ENCODE results near the gene PRRC2C. TPM values are rescaled to one million over a fixed set of nuclear protein-coding genes. Genes with fewer than 3 reads are reported as not detected.

The PRRC2C gene
- polyA plus RNA-seq, 1 of the 3 experiments (the other 2 are of a cell fraction): 39.9 TPM

- no peaks in the 10 kb centered on the region for H3K79me2 ChIP-seq (ENCODE audit: insufficient read depth)
- CTCF ChIA-PET: interaction anchor here (1.0 to 2.4 kb wide), 3 partner anchors 10 to 166 kb away, joined by 3 to 14 read pairs (median 3); no protein-coding TSS in a partner anchor
- POLR2A ChIA-PET: no interaction called here
Measured at GRCh38 chr1:171635661-171636060, 150.3 kb downstream of the PRRC2C start.

GRCh38 chr1:171636141-171636540 is 150.8 kb downstream of the PRRC2C start:
- H3K9ac ChIP-seq: no peak overlapping the region
- no peak overlapping the region for H2AFZ ChIP-seq (ENCODE audit: low read depth)
- H3K27me3 ChIP-seq (ENCODE audit: insufficient read depth): peaks cover 16% of the 10 kb centered on the region; the same call in 1 of the 2 replicates
- ChIA-PET CTCF (interaction anchor here (1.6 to 2.4 kb wide), 2 partner anchors 9 to 80 kb away, joined by 3 to 14 read pairs; no protein-coding TSS in a partner anchor), POLR2A (no interaction called here)
- WGBS (ENCODE audit: low lambda C conversion rate): 63% methylated on average over 7 of the region's 11 CpGs
- H3K27ac ChIP-seq (ENCODE audit: low read depth in 2 of 2, low read length in 1 of 2): no peak overlapping the region
- no peaks in the 10 kb centered on the region for H4K20me1 ChIP-seq (ENCODE audit: insufficient read depth)
- no peaks in the 10 kb centered on the region for H3K36me3 ChIP-seq (replicated peaks in 1 of 2; ENCODE audit: control insufficient read depth in 1 of 2, insufficient read depth in 2 of 2, low read length in 1 of 2)
- H3K4me2 ChIP-seq: no peak overlapping the region
- no peaks in the 10 kb centered on the region for H3K9me3 ChIP-seq
- no peaks in the 10 kb centered on the region for H3K9me2 ChIP-seq
- no peak for DNase-seq
- H3K4me1 ChIP-seq (ENCODE audit: control insufficient read depth in 1 of 2, insufficient read depth in 2 of 2, low read depth in 1 of 2, low read length in 1 of 2): no peaks in the 10 kb centered on the region
- H3K4me3 ChIP-seq (ENCODE audit: low read depth in 2 of 2, low read length in 1 of 2): no peak overlapping the region
- TF ChIP-seq POLR2AphosphoS5 (IDR thresholded peaks at IDR 0.05; ENCODE audit: low read depth, low read length): no peak
- TF ChIP-seq TCF12 (IDR thresholded peaks at IDR 0.05): no peak
- no peak for TF ChIP-seq FOSL2 (IDR thresholded peaks at IDR 0.05; ENCODE audit: borderline replicate concordance, low read depth)
- TF ChIP-seq PBX3 (IDR thresholded peaks at IDR 0.05): no peak
- no peak for TF ChIP-seq TAF1 (IDR thresholded peaks at IDR 0.05; ENCODE audit: borderline replicate concordance, low read depth, low read length)
- no peak for TF ChIP-seq MAX (IDR thresholded peaks at IDR 0.05; ENCODE audit: low read depth)
- no peak for TF ChIP-seq USF2 (IDR thresholded peaks at IDR 0.05; ENCODE audit: borderline replicate concordance, low read depth, low read length)
- TF ChIP-seq REST (IDR thresholded peaks at IDR 0.05; ENCODE audit: low read depth, low read length): peak; percentile 91
- no peaks in the 10 kb centered on the region for H3F3A ChIP-seq (replicated peaks; ENCODE audit: insufficient read depth)
- no peaks in the 10 kb centered on the region for H3K79me2 ChIP-seq (ENCODE audit: insufficient read depth)

More at GRCh38 chr1:171635661-171636060, 150.3 kb downstream of the PRRC2C start:
- H3K4me2 ChIP-seq: no peak overlapping the region
- no peaks in the 10 kb centered on the region for H3K36me3 ChIP-seq (replicated peaks in 1 of 2; ENCODE audit: control insufficient read depth in 1 of 2, insufficient read depth in 2 of 2, low read length in 1 of 2)
- H2AFZ ChIP-seq (ENCODE audit: low read depth): no peak overlapping the region
- no peaks in the 10 kb centered on the region for H4K20me1 ChIP-seq (ENCODE audit: insufficient read depth)
- DNase-seq: no peak
- H3K4me3 ChIP-seq (ENCODE audit: low read depth in 2 of 2, low read length in 1 of 2): no peak overlapping the region
- H3K27ac ChIP-seq (ENCODE audit: low read depth in 2 of 2, low read length in 1 of 2): no peak overlapping the region
- H3K27me3 ChIP-seq (ENCODE audit: insufficient read depth): peaks cover 19% of the 10 kb centered on the region; the same call in 1 of the 2 replicates
- no peaks in the 10 kb centered on the region for H3F3A ChIP-seq (replicated peaks; ENCODE audit: insufficient read depth)
- H3K9me2 ChIP-seq: no peaks in the 10 kb centered on the region
- H3K9ac ChIP-seq: no peak overlapping the region
- whole genome bisulfite sequencing (ENCODE audit: low lambda C conversion rate): 44% methylated on average over 2 of the region's 2 CpGs
- H3K9me3 ChIP-seq: no peaks in the 10 kb centered on the region
- no peaks in the 10 kb centered on the region for H3K4me1 ChIP-seq (ENCODE audit: control insufficient read depth in 1 of 2, insufficient read depth in 2 of 2, low read depth in 1 of 2, low read length in 1 of 2)
- TF ChIP-seq TAF1 (IDR thresholded peaks at IDR 0.05; ENCODE audit: borderline replicate concordance, low read depth, low read length): no peak
- no peak for TF ChIP-seq ZBTB33 (IDR thresholded peaks at IDR 0.05; ENCODE audit: borderline replicate concordance, low read depth)
- TF ChIP-seq RAD21 (IDR thresholded peaks at IDR 0.05; ENCODE audit: low read length): no peak
- TF ChIP-seq MAX (IDR thresholded peaks at IDR 0.05; ENCODE audit: low read depth): no peak
- no peak for TF ChIP-seq NRF1 (IDR thresholded peaks at IDR 0.05; ENCODE audit: low read depth, low read length)
- TF ChIP-seq TCF12 (IDR thresholded peaks at IDR 0.05): no peak
- no peak for TF ChIP-seq RCOR1 (IDR thresholded peaks at IDR 0.05; ENCODE audit: low read length)
- no peak for TF ChIP-seq FOSL2 (IDR thresholded peaks at IDR 0.05; ENCODE audit: borderline replicate concordance, low read depth)
- TF ChIP-seq RFX5 (IDR thresholded peaks at IDR 0.05; ENCODE audit: low read length): no peak
- no peak for TF ChIP-seq JUND (IDR thresholded peaks at IDR 0.05)
- no peak for TF ChIP-seq CHD2 (IDR thresholded peaks at IDR 0.05; ENCODE audit: low read length, partially characterized antibody)
- no peak for TF ChIP-seq EP300 (IDR thresholded peaks at IDR 0.05; ENCODE audit: borderline replicate concordance in 1 of 2, low read depth in 1 of 2, low read length in 1 of 2)
- TF ChIP-seq GATA2 (CRISPR knock-in tag; IDR thresholded peaks at IDR 0.05): no peak
- TF ChIP-seq GABPA (IDR thresholded peaks at IDR 0.05; ENCODE audit: low read depth): no peak
- no peak for TF ChIP-seq YY1 (IDR thresholded peaks at IDR 0.05; ENCODE audit: low read depth)
- TF ChIP-seq ELF1 (IDR thresholded peaks at IDR 0.05): no peak

Data from SK-N-SH (cell line).